GM21381 (cell line): ENCODE measurements around the gene ELOVL5.
"Not testable (repeated sequence)": the region's sequence is repeated elsewhere in the genome, so short reads cannot be mapped to it uniquely, and the experiment has no call there.

Experiments
- ATAC-seq: cut with Tn5 transposase; IDR thresholded peaks from one replicate; pipeline ENCODE4 v1.9.1; 2021; ENCODE audit warnings: mild to moderate bottlenecking, moderate library complexity; ENCODE audit not compliant: unreplicated experiment

ELOVL5 gene

GRCh38 chr6:53359843-53360092 is 11.0 kb upstream of the ELOVL5 start:
- ATAC-seq: no peak

GRCh38 chr6:53359095-53359842 is 10.5 kb upstream of the ELOVL5 start:
- ATAC-seq: peak; percentile 96

- no peak for ATAC-seq
These were observed 9.8 kb upstream of the ELOVL5 start for GRCh38 chr6:53358440-53359094.

- ATAC-seq: no peak
These were observed 9.0 kb upstream of the ELOVL5 start for GRCh38 chr6:53357576-53358360.

GRCh38 chr6:53353624-53354023 is 4.9 kb upstream of the ELOVL5 start:
- ATAC-seq: no peak

- no peak for ATAC-seq
These were observed 3.6 kb upstream of the ELOVL5 start for GRCh38 chr6:53352360-53352759.

DNA sequence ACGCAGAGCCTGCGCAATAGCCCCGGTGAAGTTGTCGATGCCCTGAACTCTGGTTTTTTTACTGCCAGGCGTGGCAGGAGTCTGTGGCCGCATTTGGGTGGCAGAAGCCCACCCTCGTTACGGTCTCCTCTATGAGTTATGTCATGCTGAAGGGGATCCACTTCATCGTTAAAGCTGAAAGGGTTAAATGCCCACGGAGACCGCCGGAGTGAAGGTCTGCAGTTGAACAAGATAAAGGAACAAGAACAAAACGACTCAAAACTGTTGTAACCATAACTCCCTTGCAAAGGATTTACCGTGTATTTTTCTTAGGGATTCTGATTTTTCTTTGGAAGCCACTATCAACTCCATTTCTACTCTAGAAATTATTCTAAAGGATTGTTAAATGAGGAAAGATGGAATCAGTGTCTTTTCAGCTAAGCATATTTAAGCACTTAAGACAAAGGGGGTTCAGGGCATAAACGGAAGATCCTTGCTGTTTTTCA is 501 bp upstream of the ELOVL5 start:
- ATAC-seq: no peak

GRCh38 chr6:53347921-53348370 is 804 bp downstream of the ELOVL5 start:
- peak; percentile 13 for ATAC-seq

GRCh38 chr6:53347250-53347920 is 1.4 kb downstream of the ELOVL5 start:
- peak; percentile 24 for ATAC-seq

DNA sequence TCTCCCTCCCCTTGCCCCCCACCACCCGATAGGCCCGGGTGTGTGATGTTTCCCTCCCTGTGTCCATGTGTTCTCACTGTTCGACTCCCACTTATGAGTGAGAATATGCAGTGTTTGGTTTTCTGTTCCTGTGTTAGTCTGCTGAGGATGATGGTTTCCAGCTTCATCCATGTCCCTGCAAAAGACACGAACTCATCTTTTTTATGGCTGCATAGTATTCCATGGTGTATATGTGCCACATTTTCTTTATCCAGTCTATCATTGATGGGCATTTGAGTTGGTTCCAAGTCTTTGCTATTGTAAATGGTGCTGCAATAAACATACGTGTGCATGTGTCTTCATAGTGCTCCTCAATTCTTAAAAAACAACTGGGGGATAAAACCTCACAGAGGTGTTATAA is 2.7 kb downstream of the ELOVL5 start:
- ATAC-seq: not testable (repeated sequence)

- ATAC-seq: no peak
These were observed 3.8 kb downstream of the ELOVL5 start for GRCh38 chr6:53344969-53345368.

- ATAC-seq: no peak
These were observed 5.7 kb downstream of the ELOVL5 start for GRCh38 chr6:53343092-53343491.

DNA sequence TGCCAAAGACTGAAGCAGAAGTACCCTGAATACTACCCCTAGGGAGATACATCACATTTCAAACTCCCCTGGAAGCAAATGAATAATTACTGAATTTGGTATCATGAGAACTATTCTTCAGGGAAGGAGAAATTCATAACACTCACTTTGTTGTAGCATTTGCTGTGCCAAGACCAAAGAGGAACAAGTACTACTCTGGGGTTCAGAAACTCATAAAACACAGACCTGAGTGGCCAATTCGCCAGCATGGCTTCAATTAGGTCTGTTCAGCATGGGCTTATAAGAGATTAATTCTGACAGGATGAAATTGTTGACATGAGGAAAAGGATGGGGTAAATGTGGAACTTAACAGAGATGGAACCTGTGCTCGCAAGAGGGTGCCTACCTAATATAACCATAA is 6.5 kb downstream of the ELOVL5 start:
- no peak for ATAC-seq

DNA sequence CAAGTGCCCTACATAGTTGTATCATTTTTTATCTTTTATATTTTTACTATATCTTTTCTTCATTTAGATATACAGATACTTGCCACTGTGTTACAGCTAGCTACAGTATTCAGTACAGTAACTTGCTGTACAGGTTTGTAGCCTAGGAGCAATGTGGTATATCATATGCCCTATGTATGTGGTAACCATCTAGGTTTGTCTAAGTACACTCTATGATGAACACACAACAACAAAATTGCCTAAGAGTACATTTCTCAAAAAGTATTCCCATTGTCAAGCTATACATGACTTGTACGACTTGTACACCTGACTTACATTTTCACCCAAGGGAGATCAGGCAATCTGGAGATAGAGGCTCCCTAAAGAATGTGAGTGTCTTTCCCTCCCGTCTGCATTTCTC is 8.2 kb downstream of the ELOVL5 start:
- ATAC-seq: no peak

DNA sequence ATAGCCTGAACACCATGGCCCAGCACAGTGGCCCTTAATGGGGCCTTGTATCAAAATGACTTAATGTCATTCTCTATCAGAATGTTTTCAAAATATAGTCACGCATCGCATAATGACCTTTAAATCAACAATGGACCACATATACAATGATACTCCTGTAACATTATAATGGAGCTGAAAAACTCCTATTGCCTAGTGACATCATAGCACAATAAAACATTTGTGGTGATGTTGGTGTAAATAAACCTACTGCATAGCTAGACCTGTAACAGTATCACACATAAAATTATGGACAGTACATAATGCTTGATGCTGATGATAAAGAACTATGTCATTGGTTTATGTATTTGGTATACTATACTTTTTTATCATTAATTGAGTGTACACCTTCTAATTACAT is 9.3 kb downstream of the ELOVL5 start:
- no peak for ATAC-seq

- ATAC-seq: no peak
These were observed 10.4 kb downstream of the ELOVL5 start for GRCh38 chr6:53338304-53338703.

- ATAC-seq: no peak
These were observed 12.7 kb downstream of the ELOVL5 start for GRCh38 chr6:53336070-53336469.

DNA sequence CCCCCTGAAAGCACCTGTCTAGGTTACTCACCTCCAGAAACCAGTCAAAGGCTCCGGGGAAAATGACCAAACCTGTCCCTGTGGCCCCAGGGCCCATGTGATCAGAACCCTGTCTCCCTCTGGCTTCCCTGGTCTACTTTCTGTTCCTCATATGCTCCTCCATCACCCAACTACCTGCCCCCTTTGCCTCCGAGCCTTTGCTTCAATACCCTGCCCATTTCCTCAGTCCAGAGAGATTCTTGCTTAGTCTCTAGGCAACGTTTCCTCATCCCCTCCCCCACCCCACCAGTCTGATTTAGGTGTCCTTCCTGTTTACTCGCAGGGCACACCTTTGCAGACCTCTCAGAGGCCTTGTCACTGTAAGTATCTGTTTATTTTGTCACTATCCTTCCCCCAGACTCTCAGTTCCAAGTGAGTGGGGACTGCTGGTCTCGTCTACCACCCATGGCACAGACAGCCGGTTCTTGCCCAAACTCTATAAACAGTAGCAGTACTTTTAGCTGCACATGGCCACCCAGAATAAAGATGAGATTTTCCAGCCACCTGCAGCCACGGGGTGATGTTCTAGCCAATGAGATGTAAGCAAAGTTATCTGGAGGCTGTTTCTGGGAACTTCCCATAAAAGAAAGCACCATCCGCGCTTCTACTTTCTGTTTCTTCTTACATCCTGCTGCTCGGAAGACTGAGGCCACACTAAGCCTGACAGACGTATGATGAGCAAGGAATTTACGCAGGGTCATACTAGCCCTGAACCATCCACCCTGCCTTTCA is 13.3 kb downstream of the ELOVL5 start:
- peak; percentile 84 for ATAC-seq

- ATAC-seq: no peak
These were observed 15.0 kb downstream of the ELOVL5 start for GRCh38 chr6:53333439-53334408.
